Stimulated activated CD8-positive, alpha-beta memory T cell treated with anti-CD3 and anti-CD28 coated beads, Interleukin-4, amount 100 ng/mL, for 4 hours (primary cell): ENCODE results near the gene ALLC.
"Not testable (repeated sequence)": the region's sequence is repeated elsewhere in the genome, so short reads cannot be mapped to it uniquely, and the experiment has no call there.

Experiments
- DNase-seq, 2 donors: peaks; one replicate each; pipeline ENCODE4 v3.0.0-alpha.2; 2020; ENCODE audit warnings: low read depth in 2 of 2, low spot score in 1 of 2

Gene ALLC

DNA sequence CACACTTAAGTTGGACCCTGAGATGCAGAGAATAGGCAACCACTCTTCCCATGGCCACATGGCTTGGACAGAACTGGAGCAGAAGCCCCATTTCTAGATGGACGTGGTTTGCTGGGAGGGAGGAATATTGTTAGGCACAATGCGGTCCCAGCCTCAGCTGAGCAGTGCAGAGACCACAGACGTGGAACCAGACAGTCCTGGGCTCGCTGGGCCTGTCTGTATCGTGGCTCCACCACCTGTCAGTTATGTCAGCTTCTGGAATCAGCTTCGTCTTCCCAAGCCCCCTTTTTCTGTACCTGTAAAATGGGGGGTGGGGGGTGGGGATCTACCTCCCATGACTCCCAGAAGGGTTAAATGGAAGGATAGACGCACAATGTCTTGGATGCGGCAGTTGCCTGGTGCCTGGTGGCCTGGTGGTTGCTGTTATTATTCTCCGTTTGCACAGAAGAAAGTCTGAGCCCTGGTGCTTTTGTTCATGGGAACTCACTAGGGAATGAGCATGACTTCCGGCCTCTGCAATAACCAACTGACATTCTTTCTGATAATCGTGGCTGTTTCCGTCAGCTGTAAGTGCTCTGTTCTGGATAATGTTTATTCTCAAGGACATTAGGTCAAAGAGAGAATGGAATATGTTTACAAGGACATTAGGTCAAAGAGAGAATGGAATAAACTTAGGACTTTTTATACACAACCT, 31.7 kb upstream of the ALLC start:
- DNase-seq: no peak

- no peak for DNase-seq
Observed at GRCh38 chr2:3626812-3627499, 31.0 kb upstream of the ALLC start.

DNA sequence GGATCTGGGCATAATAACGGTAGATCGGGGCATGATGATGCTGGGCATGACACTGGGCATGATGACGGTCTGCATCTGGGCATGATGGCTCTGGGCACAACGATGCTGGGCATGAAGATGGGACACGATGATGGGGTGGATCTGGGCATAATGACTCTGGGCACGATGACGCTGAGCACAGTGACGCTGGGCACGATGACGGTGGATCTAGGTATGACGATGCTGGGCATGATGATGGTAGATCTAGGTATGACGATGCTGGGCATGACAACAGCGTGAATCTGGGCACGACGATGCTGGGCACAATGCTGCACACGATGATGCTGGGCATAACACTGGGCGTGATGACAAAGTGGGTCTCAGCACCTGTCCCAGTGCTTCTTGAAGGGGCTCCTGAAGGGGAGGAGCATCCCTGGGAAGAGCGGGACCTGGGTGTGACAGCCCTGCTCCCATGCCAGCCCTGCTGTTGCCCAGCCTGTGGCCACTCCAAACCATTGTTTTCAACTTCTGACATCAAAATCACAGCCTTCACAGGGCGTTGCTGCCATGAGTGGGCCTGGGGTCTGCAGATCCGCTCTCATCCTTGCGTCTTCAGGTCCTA, 30.4 kb upstream of the ALLC start:
- DNase-seq: no peak

- no peak for DNase-seq
Observed at GRCh38 chr2:3628241-3628679, 29.7 kb upstream of the ALLC start.

DNA sequence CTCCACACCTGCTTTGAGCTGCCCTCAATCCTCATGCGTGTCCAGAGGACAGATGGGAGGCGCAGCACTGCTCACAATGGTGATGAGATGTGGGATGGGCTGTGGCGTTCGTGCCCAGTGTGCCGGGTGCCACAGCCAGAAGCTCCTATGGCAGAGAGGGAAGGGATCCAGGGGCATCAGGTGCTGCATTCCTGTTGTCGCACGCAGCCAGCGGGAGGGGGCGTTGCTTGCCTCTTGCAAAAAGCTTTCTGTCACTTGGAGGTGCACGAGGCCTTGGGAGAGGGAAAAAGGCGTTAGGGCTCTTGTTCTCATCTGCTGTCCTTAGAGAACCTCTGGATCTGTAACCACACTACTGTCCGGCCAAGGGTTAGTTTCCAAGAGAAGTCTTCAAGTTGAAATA, 29.2 kb upstream of the ALLC start:
- DNase-seq: no peak

GRCh38 chr2:3630631-3631030, 27.4 kb upstream of the ALLC start:
- DNase-seq: no peak

DNA sequence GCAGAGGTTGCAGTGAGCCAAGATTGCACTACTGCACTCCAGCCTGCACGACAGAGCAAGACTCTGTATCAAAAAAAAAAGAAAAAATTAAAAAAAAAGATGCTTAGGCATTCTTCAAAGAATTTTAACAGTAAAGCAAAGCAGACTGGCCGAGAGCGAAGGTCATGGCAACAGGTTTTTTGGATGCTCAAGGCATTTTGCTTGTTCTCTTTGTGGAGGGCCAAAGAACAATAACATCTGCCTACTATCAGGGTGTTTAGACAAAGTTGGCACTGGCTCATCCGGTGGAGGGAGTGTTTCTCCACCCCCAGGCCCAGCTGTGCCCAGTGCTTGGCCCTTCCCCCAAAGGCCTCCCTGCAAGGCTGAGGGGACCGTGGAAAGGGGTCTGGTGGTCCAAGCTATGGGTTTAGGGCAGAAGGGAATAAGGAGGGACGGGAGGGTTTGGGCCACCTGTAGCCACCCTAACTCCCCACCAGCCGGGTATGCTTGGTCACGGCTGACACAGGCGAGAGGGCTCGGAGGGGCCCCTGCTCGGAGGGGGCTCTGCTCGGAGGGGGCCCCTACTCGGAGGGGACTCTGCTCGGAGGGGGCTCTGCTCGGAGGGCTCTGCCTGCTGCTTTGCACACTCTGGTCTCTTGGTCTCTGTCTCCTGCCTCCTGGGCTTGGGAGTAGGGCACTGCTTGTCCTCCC, 26.7 kb upstream of the ALLC start:
- no peak for DNase-seq

DNA sequence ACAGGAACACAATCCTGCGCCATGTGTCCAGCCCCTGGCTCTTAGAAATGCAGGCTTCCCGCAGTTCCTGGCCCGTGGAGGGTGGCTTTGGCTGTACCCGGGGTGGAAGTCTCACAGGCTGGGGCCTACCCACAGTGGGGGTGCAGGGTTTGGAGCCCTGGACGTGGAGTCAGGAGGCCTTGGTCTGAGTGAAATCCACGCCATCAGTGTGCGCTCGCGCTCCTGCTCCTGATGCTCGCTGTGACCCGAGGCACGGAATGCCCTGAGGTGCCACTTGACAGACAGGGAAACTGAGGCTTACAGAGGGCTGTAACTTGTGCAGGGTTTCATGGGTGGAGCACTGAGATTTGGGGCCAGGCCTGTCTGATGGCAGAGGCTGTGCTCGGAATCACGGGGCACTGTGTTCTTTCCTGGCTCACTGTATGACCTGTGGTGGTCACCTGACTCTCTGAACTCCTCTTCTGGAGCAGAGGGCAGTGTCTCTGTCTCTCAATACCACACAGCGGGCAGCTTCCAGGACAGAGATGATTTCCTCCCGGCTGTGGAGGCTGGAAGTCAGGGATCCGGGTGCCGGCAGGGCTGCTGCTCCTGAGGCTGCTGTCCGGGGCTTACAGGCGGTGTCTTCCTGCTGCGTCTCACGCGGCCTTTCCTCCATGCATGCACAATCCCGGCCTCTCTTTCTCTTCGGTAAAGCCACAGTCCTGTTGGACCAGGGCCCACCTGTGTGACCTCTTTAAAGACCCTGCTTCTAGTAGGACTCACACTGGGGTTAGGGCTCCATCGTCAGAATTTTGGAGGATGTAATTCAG, 25.9 kb upstream of the ALLC start:
- DNase-seq: no peak

DNA sequence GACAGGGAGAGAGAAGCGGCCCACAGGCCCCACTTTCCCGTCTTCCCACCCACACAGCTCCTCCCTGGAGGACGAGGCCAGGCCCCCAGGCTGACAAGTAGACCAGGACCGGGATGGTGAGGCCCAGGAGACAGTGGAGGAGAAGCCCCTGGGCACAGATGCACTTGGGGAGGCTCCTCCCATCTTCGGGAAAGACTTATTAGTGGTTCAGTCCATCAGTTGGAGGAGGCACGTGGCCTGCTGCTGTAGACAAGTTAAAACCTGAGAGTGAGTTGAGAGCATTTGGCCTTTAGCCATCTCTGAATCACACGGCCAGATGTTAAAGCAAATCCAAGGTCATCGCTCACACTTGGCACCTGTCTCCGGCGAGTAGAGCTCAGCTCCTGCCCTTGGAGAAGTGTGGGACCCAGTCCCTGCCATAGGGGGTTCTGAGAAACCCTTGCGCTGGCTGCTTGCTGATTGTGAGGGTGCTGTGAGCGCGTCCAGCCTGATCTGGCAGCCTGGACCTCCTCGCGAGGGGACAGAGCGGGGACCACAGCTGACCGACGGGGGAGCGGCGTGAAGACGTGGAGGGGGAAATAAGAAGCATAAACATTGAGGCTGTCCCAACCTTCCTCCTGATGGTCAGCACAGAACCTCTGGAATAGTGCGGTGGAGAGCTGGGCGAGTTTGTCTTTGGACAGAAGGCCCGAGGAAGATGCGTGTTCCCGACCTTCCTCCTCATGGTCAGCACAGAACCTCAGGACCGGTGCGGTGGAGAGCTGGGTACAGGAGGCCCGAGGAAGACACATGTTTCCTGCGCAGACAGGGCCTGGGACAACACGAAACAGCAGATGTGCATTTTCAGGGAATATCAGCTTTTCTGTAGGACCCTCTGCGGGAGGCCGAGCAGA, 24.7 kb upstream of the ALLC start:
- DNase-seq: no peak

DNA sequence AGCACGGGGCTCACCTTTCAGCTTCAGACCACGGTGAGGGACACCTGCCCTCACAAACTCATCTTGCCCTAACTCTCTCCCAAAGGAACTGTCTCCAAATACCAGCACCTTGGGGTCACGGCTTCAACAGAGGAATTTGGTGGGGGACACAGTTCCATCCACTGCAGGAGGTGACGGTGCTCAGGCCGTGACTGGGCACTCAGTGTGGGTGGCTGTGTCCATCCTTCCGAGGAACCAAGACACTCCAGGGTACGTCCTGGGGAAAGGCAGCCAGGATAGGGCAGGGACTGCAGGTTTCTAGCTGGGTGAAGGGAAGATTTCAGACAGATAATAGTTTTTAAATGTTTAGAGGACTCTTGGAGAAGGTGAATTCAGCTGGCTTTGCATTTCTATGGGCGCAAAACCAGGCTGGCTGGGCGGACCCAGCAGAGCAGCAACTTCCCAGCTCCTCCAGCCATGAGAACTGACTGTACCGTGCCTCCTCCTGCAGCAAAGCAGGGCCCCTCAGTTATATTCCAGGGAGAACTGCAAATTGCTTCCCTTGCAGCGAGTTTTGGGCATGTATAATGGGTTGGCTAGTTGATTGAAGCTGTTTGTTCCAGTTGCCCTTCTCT, 23.9 kb upstream of the ALLC start:
- DNase-seq: no peak

DNA sequence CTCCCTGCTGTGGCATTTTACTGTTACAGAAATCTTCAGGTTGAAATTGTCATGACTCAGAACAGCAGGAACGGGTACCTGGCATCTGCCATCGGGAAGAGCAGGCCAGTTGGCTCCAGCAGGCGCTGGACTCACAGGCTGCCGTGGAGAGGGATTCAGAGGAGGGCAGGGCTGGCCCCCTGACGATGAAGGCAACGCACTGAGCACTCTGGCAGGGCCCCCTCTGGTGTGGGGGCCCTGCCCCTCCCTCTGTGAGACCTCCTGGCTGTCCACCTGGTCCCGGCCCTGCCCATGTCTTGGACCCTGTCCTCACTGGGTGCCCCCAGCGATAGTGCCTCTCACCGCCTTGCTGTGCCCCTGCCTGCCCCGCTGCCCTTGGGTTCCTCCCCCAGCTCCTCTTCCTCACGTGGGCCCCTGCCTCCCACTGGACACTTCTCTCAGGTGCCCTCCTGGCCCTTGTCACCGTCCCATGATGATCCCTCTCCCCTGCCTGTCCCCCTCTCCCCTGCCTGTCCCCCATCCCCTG, 23.3 kb upstream of the ALLC start:
- DNase-seq: no peak

DNA sequence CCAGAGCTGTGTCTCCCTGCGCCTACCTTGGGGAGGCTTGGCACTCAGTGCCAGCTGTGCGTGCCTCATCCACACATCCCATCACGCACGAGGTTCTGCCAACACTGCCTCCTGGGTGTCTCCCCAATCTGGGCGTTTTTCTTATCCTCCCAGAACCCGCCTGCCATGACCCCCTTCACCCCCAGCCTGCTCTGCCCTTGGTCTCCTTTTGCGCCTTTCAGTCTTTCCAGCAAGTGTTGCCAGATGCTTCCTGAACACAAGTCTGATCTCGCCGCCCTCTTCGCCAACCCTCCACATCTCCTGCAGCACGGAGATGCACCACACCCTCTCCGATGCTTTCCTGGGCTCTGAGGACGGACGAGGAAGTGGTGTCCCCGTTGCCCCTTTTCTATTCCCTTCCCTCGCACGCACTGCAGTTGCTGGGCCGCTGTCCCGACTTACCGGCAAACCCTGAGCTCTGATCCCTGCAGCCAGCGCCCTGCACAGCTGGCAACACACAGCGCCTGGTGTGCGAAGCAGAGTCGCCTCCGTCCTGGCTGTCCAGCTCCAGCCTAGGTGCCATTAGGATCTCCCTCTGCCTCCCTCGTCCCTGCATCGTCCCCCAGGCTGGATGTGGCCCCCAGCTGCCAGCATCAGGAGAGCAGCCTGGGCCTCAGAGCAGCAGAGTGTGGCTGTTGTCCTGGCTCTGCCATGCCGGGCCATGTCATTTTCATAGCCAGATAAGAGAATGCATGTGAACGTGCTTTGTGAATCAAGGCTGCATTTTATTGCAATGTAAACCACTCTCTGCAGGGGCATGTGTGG, 22.6 kb upstream of the ALLC start:
- DNase-seq: no peak

DNA sequence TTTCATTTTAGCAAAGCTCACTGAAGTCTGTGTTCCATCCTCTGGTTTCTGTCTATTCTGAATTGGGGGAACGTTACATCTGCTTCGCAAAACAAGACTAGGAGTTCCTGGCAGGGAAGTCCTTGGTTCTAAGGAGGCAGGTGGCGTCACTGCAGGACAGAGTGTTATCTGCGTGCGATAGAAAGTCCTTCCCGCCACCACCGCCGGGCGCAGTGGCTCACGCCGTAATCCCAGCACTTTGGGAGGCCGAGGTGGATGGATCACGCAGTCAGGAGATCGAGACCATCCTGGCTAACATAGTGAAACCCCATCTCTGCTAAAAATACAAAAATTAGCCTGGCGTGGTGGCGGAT, 22.0 kb upstream of the ALLC start:
- not testable (repeated sequence) for DNase-seq

DNA sequence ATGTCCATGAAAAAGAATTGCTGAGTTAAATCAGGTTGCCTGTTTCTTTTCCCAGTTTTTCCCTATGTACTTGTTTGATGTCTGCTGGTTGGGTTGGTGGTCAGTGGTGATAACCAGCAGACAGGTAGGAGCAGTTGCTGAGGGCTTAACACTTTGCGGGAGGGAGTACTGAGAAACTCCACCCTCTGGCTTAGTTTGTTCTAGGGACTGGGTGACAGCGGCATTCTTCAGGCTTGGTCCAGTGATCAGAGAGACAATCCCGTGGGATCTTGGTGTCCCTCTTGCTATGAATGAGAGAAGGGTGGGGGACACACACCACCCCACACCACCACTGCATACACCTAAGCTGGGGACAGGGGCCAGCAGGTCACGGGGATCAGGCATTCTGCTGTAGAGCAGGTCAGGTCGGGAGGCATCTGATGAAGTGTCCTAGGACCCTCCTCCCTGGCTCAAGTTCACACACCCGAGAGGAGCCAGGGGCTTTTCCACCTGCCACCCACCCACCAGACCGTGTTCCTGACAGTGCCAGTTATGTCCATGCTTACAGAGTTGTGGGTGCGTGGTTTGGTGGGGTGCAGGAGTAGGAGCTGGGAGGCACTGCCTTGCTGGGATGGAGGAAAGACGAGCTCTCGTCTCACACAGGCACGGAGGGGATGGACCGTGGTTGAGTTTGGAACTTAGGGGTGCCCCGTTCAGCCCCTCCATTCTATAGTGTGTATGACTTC, 21.3 kb upstream of the ALLC start:
- no peak for DNase-seq

- no peak for DNase-seq
Observed at GRCh38 chr2:3637311-3637675, 20.7 kb upstream of the ALLC start.

GRCh38 chr2:3637692-3638455, 20.1 kb upstream of the ALLC start:
- no peak for DNase-seq

DNA sequence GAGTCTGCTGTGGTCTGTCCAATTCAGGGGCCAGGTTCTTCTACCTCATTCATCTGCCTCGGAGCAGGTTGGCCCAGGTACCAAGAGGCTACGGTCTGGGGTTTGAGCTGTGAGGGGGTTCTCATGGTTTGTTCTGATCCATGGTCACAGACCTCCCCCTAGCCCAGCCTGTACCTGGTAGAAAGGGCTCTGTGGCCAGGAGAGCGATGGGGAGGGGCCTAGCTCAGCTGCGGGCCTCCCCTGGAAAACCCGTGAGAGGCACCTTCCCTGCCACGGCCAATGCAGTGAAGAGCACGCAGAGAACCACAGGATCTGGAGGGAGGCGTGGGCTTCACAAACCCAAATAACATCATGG, 19.6 kb upstream of the ALLC start:
- no peak for DNase-seq
